Spinal cord (tissue), 10 donors: ENCODE data around the gene TEK. TPM values are rescaled to one million over a fixed set of nuclear protein-coding genes. Genes with fewer than 3 reads are reported as not detected.
A peak's percentile ranks its signal among the peaks of the same experiment; 100 is the strongest.

ENCODE experiments used
- DNase-seq, 6 donors: peaks; one replicate each; pipeline versions ENCODE4 v3.0.0 to v3.0.0-alpha.2; 2013 to 2015; ENCODE audit warnings: low spot score in 6 of 6, low read depth in 4 of 6
- H3K27ac ChIP-seq: one replicate; pipeline ENCODE4 v1.5.1; 2013; ENCODE audit warnings: low read depth, low read length, control low read depth
- H3K27me3 ChIP-seq: one replicate; pipeline ENCODE4 v1.6.1; 2013; ENCODE audit warnings: low read length; ENCODE audit not compliant: control insufficient read depth, insufficient read depth
- H3K36me3 ChIP-seq: one replicate; pipeline ENCODE4 v1.6.1; 2013; ENCODE audit warnings: low read length; ENCODE audit not compliant: control insufficient read depth, insufficient read depth
- H3K4me1 ChIP-seq: one replicate; pipeline ENCODE4 v1.6.1; 2013; ENCODE audit warnings: low read length; ENCODE audit not compliant: control insufficient read depth, insufficient read depth
- H3K4me3 ChIP-seq: one replicate; pipeline ENCODE4 v1.5.1; 2013; ENCODE audit warnings: low read depth, low read length, control low read depth
- H3K9me3 ChIP-seq: one replicate; pipeline ENCODE4 v1.6.1; 2013; ENCODE audit warnings: low read length; ENCODE audit not compliant: control insufficient read depth, insufficient read depth
- WGBS: methylation state at CpG from one replicate; pipeline ENCODE4 v1.1.5; 2013; ENCODE audit warnings: missing lambda C conversion rate; ENCODE audit not compliant: insufficient coverage; 5-methylcytosine and 5-hydroxymethylcytosine counted together
- polyA plus RNA-seq, 2 donors: library from polyadenylated mRNA; unstranded; fragments of 120-200 nt; gene quantifications; one replicate each; pipeline ENCODE4 v1.2.1, GENCODE V29; 2013; ENCODE audit not compliant: insufficient read length in 2 of 2
- total RNA-seq, 2 donors: library from RNA; depleted of rRNA in 1 of 2; stranded (reverse); fragments of 120-200 nt in 1 of 2; fragments of >200 nt in 1 of 2; gene quantifications; one replicate each; pipeline versions ENCODE4 v1.2.3 to v1.2.4, GENCODE V29; 2013 to 2014
- donor health status: healthy.

The TEK gene
- total and polyA plus RNA-seq, 4 donors: 12.0 to 39.0 (median 14.6) TPM

DNA sequence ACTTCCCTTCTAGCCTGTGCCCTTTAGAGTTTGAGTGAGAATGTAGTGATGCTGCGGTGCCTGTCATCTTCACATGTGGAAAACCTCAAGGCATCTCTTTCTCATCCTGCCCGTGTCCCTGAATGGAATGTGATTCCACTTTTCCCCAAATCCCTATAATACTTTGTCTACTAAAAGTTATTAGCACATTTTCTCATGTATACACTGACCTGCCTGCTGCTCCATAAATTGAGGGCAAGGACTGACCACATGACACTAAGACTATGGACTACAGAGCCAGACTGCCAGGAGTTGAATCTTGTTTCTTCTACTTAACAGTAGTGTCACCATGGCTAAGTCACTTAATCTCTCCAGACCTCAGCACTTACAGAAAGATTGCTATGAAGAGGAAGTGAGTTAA is 93.0 kb downstream of the TEK start:
- Histone ChIP-seq H3K9me3 (no peaks in the 10 kb centered on the region), H3K4me3 (no peak overlapping the region), H3K27ac (no peak overlapping the region), H3K27me3 (no peaks in the 10 kb centered on the region), H3K36me3 (no peaks in the 10 kb centered on the region), H3K4me1 (no peaks in the 10 kb centered on the region)
- DNase-seq: no peak
- 100% methylated on average over 1 of the region's 2 CpGs for WGBS

DNA sequence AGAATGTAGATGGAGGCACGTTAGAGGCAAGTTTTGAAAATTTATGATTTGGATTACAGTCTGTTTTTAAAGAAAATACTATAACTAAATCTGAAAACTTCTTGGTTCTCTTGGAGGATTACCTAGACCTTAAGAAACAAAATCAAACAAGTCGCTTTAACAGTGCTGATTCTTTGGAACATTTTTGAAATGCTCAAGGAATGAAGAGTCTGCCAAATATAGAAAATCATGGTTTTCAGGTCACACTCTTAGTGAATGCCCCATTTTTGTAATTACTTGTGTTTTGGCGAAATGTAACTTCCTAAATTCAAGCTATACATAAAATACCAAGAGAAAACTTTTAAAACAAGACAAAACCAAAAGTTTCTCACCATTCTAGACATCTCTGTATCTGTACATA is 94.8 kb downstream of the TEK start:
- H3K27me3 ChIP-seq: no peaks in the 10 kb centered on the region
- no peak overlapping the region for H3K4me3 ChIP-seq
- DNase-seq: no peak
- H3K9me3 ChIP-seq: no peaks in the 10 kb centered on the region
- no peak overlapping the region for H3K27ac ChIP-seq
- H3K4me1 ChIP-seq: no peaks in the 10 kb centered on the region
- WGBS: no CpG with 5 or more reads among the region's 3 CpGs
- H3K36me3 ChIP-seq: no peaks in the 10 kb centered on the region

DNA sequence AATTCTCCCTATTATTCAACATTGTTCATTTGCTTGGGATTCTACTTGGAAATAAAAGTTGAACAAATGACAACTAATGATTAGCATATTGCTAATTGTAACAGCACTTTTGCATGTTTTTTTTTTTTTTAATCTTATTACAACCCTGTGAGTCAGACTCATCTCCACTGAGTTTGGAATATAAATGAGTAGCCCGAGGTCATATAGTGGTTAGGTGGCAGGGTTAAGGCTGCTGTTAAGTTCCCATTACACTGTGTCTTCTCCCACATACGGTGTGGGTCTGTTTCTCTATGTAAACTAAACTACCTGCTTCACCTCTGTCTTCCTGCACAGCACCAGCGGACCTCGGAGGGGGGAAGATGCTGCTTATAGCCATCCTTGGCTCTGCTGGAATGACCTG is 95.6 kb downstream of the TEK start:
- no peak for DNase-seq
- 90% methylated on average over 2 of the region's 4 CpGs for WGBS
- no peaks in the 10 kb centered on the region for H3K27me3 ChIP-seq
- H3K27ac ChIP-seq: no peak overlapping the region
- H3K36me3 ChIP-seq: no peaks in the 10 kb centered on the region
- no peaks in the 10 kb centered on the region for H3K4me1 ChIP-seq
- no peaks in the 10 kb centered on the region for H3K9me3 ChIP-seq
- no peak overlapping the region for H3K4me3 ChIP-seq

DNA sequence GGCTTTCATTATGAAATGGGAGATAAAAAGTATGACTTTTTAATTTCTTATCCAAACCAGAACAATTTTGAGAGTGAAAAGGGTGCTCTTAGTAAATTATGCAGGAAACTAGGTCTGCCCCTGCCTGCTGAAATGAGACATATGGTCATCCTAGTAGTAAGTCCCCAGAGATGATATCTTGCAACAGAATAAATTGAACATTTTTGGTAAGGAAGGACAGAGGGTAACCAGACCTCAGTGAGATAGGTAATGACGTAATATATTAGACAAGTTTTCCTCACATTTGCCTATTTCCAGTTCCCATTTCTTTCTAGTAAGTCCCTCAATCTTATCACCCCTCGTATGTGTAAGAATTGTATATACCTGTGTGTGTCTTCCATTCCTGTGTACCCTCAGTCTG is 96.2 kb downstream of the TEK start:
- H3K36me3 ChIP-seq: no peaks in the 10 kb centered on the region
- no peaks in the 10 kb centered on the region for H3K27me3 ChIP-seq
- no peaks in the 10 kb centered on the region for H3K4me1 ChIP-seq
- no peak overlapping the region for H3K27ac ChIP-seq
- no CpG with 5 or more reads among the region's 2 CpGs for WGBS
- H3K9me3 ChIP-seq: no peaks in the 10 kb centered on the region
- DNase-seq: no peak
- H3K4me3 ChIP-seq: no peak overlapping the region

DNA sequence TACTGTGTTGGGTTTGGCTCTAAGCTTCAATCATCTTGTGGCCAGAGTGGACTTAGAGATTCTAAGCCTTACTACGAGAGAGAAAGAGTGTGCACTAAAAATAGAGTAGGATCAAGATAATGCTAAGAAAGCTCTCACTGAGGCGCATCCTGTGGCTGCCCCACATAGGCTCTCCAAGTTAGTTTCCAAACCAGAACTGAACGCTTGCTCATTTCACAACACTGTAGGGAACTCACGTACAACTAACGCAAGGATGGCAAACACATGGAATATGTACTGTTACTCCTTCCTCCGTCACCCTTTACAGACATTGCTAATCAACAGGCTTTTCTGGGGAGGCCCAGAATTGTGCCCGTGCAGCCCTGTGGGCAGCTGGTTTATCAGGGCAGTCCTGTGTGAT is 97.0 kb downstream of the TEK start:
- Histone ChIP-seq H3K4me3 (no peak overlapping the region), H3K9me3 (no peaks in the 10 kb centered on the region), H3K36me3 (no peaks in the 10 kb centered on the region), H3K27me3 (no peaks in the 10 kb centered on the region), H3K27ac (no peak overlapping the region), H3K4me1 (no peaks in the 10 kb centered on the region)
- 100% methylated on average over 7 of the region's 7 CpGs for WGBS
- DNase-seq: no peak

DNA sequence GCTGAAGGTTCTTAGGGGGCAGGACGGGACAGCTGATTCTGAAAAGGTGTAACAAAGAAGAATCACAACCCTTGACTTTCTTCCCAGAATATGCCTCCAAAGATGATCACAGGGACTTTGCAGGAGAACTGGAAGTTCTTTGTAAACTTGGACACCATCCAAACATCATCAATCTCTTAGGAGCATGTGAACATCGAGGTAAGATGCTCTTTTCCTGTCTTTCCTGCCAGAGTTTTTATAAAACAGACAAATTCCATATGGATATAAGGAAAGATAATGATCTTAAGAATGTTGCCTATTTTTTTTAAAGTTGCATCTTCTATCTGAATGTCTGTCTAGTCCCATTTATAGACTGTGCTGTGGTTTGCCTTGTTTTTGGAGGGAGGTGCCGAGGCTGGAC is 100.0 kb downstream of the TEK start:
- no peaks in the 10 kb centered on the region for H3K9me3 ChIP-seq
- H3K4me3 ChIP-seq: no peak overlapping the region
- no peaks in the 10 kb centered on the region for H3K27me3 ChIP-seq
- no CpG with 5 or more reads among the region's 3 CpGs for WGBS
- H3K27ac ChIP-seq: no peak overlapping the region
- peak in 1 of 6 donors; percentile 9 for DNase-seq
- H3K36me3 ChIP-seq: no peaks in the 10 kb centered on the region
- no peaks in the 10 kb centered on the region for H3K4me1 ChIP-seq

DNA sequence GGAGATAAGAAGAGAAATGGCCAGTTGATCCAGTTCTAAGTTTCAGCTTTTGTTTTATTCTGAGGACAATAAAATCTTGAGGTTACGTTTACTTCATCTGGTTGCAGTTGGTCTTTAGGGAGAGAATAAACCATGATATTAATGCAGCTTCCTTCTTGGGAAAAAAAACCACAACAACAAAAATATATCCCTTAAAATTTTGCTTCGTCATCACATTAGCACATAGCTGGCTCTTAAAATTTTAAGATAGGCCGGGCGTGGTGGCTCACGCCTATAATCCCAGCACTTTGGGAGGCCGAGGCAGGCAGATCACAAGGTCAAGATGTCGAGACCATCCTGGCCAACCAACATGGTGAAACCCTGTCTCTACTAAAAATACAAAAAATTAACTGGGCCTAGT is 101.6 kb downstream of the TEK start:
- Histone ChIP-seq H3K27me3 (no peaks in the 10 kb centered on the region), H3K9me3 (no peaks in the 10 kb centered on the region), H3K4me1 (no peaks in the 10 kb centered on the region), H3K36me3 (no peaks in the 10 kb centered on the region), H3K4me3 (no peak overlapping the region), H3K27ac (no peak overlapping the region)
- WGBS: 97% methylated on average over 6 of the region's 7 CpGs
- DNase-seq: no peak

DNA sequence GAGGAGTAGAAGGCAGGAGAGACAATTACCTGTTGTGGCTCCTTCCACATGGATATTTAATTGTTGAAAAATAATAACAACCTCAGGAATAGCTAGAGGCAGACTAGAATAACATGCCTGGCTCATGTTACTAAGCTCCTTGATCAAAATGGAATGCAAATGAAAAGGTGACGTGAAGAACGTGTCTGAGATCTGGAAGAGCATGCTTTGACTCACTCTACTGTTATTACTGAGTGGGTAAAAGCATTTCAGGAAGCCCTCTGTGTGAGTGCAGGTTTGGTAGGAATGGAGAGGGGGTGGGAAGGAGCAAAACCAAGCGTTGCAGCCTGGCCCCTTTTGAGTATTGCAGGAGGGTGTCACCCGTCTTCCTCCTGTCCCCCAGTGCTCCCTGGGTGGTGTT is 103.2 kb downstream of the TEK start:
- Histone ChIP-seq H3K27me3 (no peaks in the 10 kb centered on the region), H3K27ac (no peak overlapping the region), H3K36me3 (no peaks in the 10 kb centered on the region), H3K9me3 (no peaks in the 10 kb centered on the region), H3K4me1 (no peaks in the 10 kb centered on the region), H3K4me3 (no peak overlapping the region)
- no peak for DNase-seq
- WGBS: 72% methylated on average over 2 of the region's 4 CpGs

DNA sequence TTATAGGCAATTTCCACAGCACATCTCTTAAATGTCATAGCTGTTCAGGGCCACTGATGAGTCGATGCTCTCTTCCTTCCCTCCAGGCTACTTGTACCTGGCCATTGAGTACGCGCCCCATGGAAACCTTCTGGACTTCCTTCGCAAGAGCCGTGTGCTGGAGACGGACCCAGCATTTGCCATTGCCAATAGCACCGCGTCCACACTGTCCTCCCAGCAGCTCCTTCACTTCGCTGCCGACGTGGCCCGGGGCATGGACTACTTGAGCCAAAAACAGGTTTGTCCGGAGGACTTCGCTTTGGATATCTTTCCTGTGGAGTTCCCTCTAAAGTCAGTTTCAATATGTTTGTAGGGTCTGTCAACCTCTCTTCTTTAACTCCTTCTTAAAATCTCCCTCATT is 103.6 kb downstream of the TEK start:
- 97% methylated on average over 14 of the region's 14 CpGs for WGBS
- no peak overlapping the region for H3K27ac ChIP-seq
- no peaks in the 10 kb centered on the region for H3K27me3 ChIP-seq
- H3K4me1 ChIP-seq: no peaks in the 10 kb centered on the region
- H3K4me3 ChIP-seq: no peak overlapping the region
- no peak for DNase-seq
- no peaks in the 10 kb centered on the region for H3K9me3 ChIP-seq
- H3K36me3 ChIP-seq: no peaks in the 10 kb centered on the region

DNA sequence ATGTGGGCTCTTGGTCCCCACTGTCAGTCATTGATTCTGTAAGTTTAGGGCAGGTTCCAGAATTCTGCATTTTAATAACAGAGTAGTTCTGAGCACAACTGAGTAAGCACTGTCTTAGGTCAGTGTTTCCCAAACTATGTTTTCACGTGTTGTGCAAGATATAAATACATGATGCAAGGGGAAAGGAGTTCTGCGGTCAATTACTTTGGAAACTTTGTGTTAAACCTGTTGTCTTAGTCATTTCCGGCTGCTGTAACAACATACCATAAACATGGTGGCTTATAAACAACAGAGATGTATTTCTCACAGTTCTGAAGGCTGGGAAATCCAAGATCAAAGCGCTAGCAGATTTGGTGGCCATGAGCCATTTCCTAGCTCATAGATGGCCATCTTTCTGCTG is 118.2 kb downstream of the TEK start:
- no peaks in the 10 kb centered on the region for H3K4me1 ChIP-seq
- H3K27me3 ChIP-seq: no peaks in the 10 kb centered on the region
- 94% methylated on average over 3 of the region's 4 CpGs for WGBS
- DNase-seq: no peak
- no peak overlapping the region for H3K4me3 ChIP-seq
- no peaks in the 10 kb centered on the region for H3K36me3 ChIP-seq
- no peak overlapping the region for H3K27ac ChIP-seq
- H3K9me3 ChIP-seq: no peaks in the 10 kb centered on the region
